Measurements from ENCODE around the gene GGCT.

DNA sequence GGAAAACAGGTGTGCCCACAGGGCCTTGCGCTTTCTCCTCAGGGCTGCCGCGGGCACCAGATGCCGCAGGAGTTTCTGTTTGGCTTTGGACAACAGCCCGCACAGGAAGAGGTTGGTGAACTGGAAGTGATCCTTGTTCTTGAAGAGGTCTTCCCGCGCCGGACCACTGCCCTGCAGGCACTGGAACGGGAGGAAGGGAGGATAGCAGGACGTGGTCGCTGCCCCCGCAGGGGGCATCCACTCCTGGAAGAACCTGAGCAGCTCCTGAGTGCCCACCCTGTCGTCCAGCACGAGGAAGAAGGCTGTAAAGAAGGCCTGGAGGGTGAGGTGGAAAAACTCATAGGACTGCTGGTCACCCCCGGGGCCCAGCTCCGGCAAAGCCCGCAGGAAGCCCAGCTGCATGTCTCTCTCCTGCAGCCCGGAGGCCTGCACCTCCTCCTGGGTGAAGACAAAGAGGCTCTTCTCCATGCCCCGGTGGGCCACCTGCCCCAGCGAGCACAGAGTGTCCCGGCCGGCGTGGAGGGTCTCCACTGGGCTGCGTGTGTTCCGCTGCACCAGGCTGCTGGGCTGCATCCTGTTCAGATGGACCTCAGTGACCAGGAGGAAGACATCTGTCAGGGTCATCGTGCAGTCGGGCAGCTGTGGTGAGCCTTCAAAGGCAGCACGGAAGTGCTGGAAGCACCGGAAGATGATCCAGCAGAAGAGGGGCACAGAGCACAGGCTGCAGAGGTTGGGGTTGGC lies 52.9 kb downstream of the GGCT start:
- TF ChIP-seq, protein P1, sequence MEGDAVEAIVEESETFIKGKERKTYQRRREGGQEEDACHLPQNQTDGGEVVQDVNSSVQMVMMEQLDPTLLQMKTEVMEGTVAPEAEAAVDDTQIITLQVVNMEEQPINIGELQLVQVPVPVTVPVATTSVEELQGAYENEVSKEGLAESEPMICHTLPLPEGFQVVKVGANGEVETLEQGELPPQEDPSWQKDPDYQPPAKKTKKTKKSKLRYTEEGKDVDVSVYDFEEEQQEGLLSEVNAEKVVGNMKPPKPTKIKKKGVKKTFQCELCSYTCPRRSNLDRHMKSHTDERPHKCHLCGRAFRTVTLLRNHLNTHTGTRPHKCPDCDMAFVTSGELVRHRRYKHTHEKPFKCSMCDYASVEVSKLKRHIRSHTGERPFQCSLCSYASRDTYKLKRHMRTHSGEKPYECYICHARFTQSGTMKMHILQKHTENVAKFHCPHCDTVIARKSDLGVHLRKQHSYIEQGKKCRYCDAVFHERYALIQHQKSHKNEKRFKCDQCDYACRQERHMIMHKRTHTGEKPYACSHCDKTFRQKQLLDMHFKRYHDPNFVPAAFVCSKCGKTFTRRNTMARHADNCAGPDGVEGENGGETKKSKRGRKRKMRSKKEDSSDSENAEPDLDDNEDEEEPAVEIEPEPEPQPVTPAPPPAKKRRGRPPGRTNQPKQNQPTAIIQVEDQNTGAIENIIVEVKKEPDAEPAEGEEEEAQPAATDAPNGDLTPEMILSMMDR (tag by site-specific recombination; IDR thresholded peaks at IDR 0.05) = no peak
- no peak for TF ChIP-seq ZNF677 (tag by site-specific recombination; IDR thresholded peaks at IDR 0.05)
- TF ChIP-seq, protein P2, sequence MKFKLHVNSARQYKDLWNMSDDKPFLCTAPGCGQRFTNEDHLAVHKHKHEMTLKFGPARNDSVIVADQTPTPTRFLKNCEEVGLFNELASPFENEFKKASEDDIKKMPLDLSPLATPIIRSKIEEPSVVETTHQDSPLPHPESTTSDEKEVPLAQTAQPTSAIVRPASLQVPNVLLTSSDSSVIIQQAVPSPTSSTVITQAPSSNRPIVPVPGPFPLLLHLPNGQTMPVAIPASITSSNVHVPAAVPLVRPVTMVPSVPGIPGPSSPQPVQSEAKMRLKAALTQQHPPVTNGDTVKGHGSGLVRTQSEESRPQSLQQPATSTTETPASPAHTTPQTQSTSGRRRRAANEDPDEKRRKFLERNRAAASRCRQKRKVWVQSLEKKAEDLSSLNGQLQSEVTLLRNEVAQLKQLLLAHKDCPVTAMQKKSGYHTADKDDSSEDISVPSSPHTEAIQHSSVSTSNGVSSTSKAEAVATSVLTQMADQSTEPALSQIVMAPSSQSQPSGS (tag by site-specific recombination; IDR thresholded peaks at IDR 0.05; ENCODE audit: low read depth) = no peak
- TF ChIP-seq, protein P3, sequence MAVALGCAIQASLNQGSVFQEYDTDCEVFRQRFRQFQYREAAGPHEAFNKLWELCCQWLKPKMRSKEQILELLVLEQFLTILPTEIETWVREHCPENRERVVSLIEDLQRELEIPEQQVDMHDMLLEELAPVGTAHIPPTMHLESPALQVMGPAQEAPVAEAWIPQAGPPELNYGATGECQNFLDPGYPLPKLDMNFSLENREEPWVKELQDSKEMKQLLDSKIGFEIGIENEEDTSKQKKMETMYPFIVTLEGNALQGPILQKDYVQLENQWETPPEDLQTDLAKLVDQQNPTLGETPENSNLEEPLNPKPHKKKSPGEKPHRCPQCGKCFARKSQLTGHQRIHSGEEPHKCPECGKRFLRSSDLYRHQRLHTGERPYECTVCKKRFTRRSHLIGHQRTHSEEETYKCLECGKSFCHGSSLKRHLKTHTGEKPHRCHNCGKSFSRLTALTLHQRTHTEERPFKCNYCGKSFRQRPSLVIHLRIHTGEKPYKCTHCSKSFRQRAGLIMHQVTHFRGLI (tag by site-specific recombination; IDR thresholded peaks at IDR 0.05) = no peak
